Epithelial cell of esophagus (primary cell): Measurements from ENCODE around the gene RFC4.
"Not testable (repeated sequence)": the region's sequence is repeated elsewhere in the genome, so short reads cannot be mapped to it uniquely, and the experiment has no call there.

Source experiments
- DNase-seq: peaks from one replicate; pipeline ENCODE4 v3.0.0; 2010; ENCODE audit warnings: low read depth
- H3K4me3 ChIP-seq: 2 replicates; pipeline ENCODE4 v1.5.1; 2011; ENCODE audit warnings: mild to moderate bottlenecking, low read length, control low read depth
- CTCF ChIP-seq: IDR thresholded peaks from 2 replicates; pipeline ENCODE4 v1.5.1; 2011; ENCODE audit warnings: low read depth, mild to moderate bottlenecking, low read length, control low read depth, inconsistent platforms; ENCODE audit not compliant: insufficient read depth; ENCODE audit errors: missing control alignments

The RFC4 gene

GRCh38 chr3:186806089-186807055 lies at the start of gene RFC4:
Gene RFC4 (minus strand): TSS chr3:186806482. CDS start chr3:186804713, 1,769 bp downstream.
- DNase-seq, result peak; percentile 80
- peak within 1 kb of the TSS; percentile 91 for H3K4me3 ChIP-seq
- no peak for TF ChIP-seq CTCF

- DNase-seq, result no peak
- TF ChIP-seq CTCF, result no peak
- H3K4me3 ChIP-seq, result no peak overlapping the region
Observed at GRCh38 chr3:186854954-186855353, 48.7 kb upstream of the RFC4 start.

GRCh38 chr3:186854146-186854545 lies 47.9 kb upstream of the RFC4 start:
- DNase-seq, result no peak
- H3K4me3 ChIP-seq, result no peak overlapping the region
- TF ChIP-seq CTCF, result no peak

- H3K4me3 ChIP-seq, result no peak overlapping the region
- DNase-seq, result no peak
- no peak for TF ChIP-seq CTCF
Observed at GRCh38 chr3:186852994-186853393, 46.7 kb upstream of the RFC4 start.

GRCh38 chr3:186851835-186852234 lies 45.6 kb upstream of the RFC4 start:
- not testable (repeated sequence) for DNase-seq, H3K4me3 ChIP-seq

- peak; percentile 52 for DNase-seq
- no peak overlapping the region for H3K4me3 ChIP-seq
- TF ChIP-seq CTCF, result peak; percentile 34
Observed at GRCh38 chr3:186849374-186849975, 43.2 kb upstream of the RFC4 start.

- H3K4me3 ChIP-seq, result no peak overlapping the region
- no peak for DNase-seq
- no peak for TF ChIP-seq CTCF
Observed at GRCh38 chr3:186847437-186847836, 41.2 kb upstream of the RFC4 start.
